Osteoblast (primary cell): Measurements from ENCODE around the gene PGGHG. TPM values are rescaled to one million over a fixed set of nuclear protein-coding genes. Genes with fewer than 3 reads are reported as not detected.

Experiments used
- DNase-seq: peaks from one replicate; pipeline ENCODE4 v3.0.0; 2011; ENCODE audit warnings: low spot score, mixed read lengths; ENCODE audit not compliant: insufficient read length; ENCODE audit errors: missing footprints
- H2AFZ ChIP-seq: 2 replicates; pipeline ENCODE4 v1.6.0; 2011; ENCODE audit warnings: mild to moderate bottlenecking, low read length
- H3K27ac ChIP-seq: 2 replicates; pipeline ENCODE4 v1.5.1; 2011; ENCODE audit warnings: mild to moderate bottlenecking, low read depth, low read length, moderate library complexity
- H3K27me3 ChIP-seq: 2 replicates; pipeline ENCODE4 v1.6.0; 2012; ENCODE audit warnings: mild to moderate bottlenecking, control low read depth, inconsistent platforms, low read length, moderate library complexity; ENCODE audit not compliant: insufficient read depth
- H3K36me3 ChIP-seq: 2 replicates; pipeline ENCODE4 v1.5.1; 2011; ENCODE audit warnings: mild to moderate bottlenecking, low read length, control low read depth, moderate library complexity; ENCODE audit not compliant: insufficient read depth
- H3K4me1 ChIP-seq: 2 replicates; pipeline ENCODE4 v1.5.1; 2011; ENCODE audit warnings: mild to moderate bottlenecking, low read length, control low read depth, moderate library complexity; ENCODE audit not compliant: insufficient read depth
- H3K4me2 ChIP-seq: 2 replicates; pipeline ENCODE4 v1.6.0; 2011; ENCODE audit warnings: mild to moderate bottlenecking, low read length; ENCODE audit not compliant: insufficient read depth
- H3K4me3 ChIP-seq: fragments of 200-600 bp; sonication (generic); 3 replicates; pipeline ENCODE4 v1.5.1; 2012; ENCODE audit warnings: mild to moderate bottlenecking, low read length, inconsistent platforms; ENCODE audit not compliant: insufficient read depth
- H3K79me2 ChIP-seq: 2 replicates; pipeline ENCODE4 v1.6.0; 2012; ENCODE audit warnings: mild to moderate bottlenecking, low read length, control low read depth, inconsistent platforms; ENCODE audit not compliant: insufficient read depth
- H3K9me3 ChIP-seq: 2 replicates; pipeline ENCODE4 v1.5.1; 2011; ENCODE audit warnings: low read depth, low read length, control low read depth
- H4K20me1 ChIP-seq: 2 replicates; pipeline ENCODE4 v1.6.0; 2012; ENCODE audit warnings: mild to moderate bottlenecking, low read length, control low read depth; ENCODE audit not compliant: insufficient read depth
- CTCF ChIP-seq: IDR thresholded peaks from 2 replicates; pipeline ENCODE4 v1.5.1; 2011; ENCODE audit warnings: mild to moderate bottlenecking, low read depth, low read length, moderate library complexity; ENCODE audit errors: extremely low read depth
- total RNA-seq: library from RNA; depleted of rRNA; stranded (reverse); fragments of >200 nt; gene quantifications from 2 replicates; pipeline ENCODE4 v1.2.3, GENCODE V29; 2012

The PGGHG gene
- total RNA-seq, 1 donor: 8.7 TPM

- no peak for TF ChIP-seq CTCF
- H3K27me3 ChIP-seq: peaks cover 5% of the 10 kb centered on the region
- DNase-seq: no peak
- no peaks in the 10 kb centered on the region for H3K36me3 ChIP-seq
- no peaks in the 10 kb centered on the region for H3K9me3 ChIP-seq
- no peak overlapping the region for H3K4me3 ChIP-seq
- H3K4me1 ChIP-seq: peaks cover 4% of the 10 kb centered on the region
- H3K27ac ChIP-seq: no peak overlapping the region
- no peak overlapping the region for H2AFZ ChIP-seq
- H3K4me2 ChIP-seq: no peak overlapping the region
- no peaks in the 10 kb centered on the region for H4K20me1 ChIP-seq
- peaks cover 4% of the 10 kb centered on the region for H3K79me2 ChIP-seq
Observed at GRCh38 chr11:303363-303762, 14.4 kb downstream of the PGGHG start.

- no peaks in the 10 kb centered on the region for H3K27me3 ChIP-seq
- no peak for DNase-seq
Observed at GRCh38 chr11:304061-304506, 15.2 kb downstream of the PGGHG start.

GRCh38 chr11:304915-305843, 16.3 kb downstream of the PGGHG start:
- H3K9me3 ChIP-seq: no peaks in the 10 kb centered on the region
- peaks cover 16% of the 10 kb centered on the region for H3K4me1 ChIP-seq

More at GRCh38 chr11:304061-304506, 15.2 kb downstream of the PGGHG start:
- no peaks in the 10 kb centered on the region for H3K36me3 ChIP-seq
- no peak overlapping the region for H3K27ac ChIP-seq
- H2AFZ ChIP-seq: no peak overlapping the region
- H3K4me3 ChIP-seq: no peak overlapping the region
- no peak overlapping the region for H3K4me2 ChIP-seq
- no peaks in the 10 kb centered on the region for H3K9me3 ChIP-seq
- no peaks in the 10 kb centered on the region for H4K20me1 ChIP-seq
- peaks cover 6% of the 10 kb centered on the region for H3K4me1 ChIP-seq
- peaks cover 9% of the 10 kb centered on the region for H3K79me2 ChIP-seq
- TF ChIP-seq CTCF: no peak

More at GRCh38 chr11:304915-305843, 16.3 kb downstream of the PGGHG start:
- H3K79me2 ChIP-seq: peaks cover 19% of the 10 kb centered on the region
- no peak overlapping the region for H2AFZ ChIP-seq
- H3K27me3 ChIP-seq: no peaks in the 10 kb centered on the region
- TF ChIP-seq CTCF: peak; percentile 71
- no peak overlapping the region for H3K4me3 ChIP-seq
- DNase-seq: peak; percentile 99
- H3K4me2 ChIP-seq: no peak overlapping the region
- H3K36me3 ChIP-seq: no peaks in the 10 kb centered on the region
- H4K20me1 ChIP-seq: no peaks in the 10 kb centered on the region
- H3K27ac ChIP-seq: no peak overlapping the region
